H1 (cell line): ENCODE data around the gene DNAJC5G. TPM values are rescaled to one million over a fixed set of nuclear protein-coding genes. Genes with fewer than 3 reads are reported as not detected.
A peak's percentile ranks its signal among the peaks of the same experiment; 100 is the strongest.

Source experiments
- ATF2 ChIP-seq: IDR thresholded peaks from 2 replicates; pipeline ENCODE4 v1.6.1; 2012; ENCODE audit warnings: low read length, inconsistent platforms
- CBX5 ChIP-seq: fragments of 300-800, 300-1000 bp; sonication (generic); IDR thresholded peaks from 2 replicates; pipeline ENCODE4 v1.7.1; 2016; ENCODE audit warnings: antibody characterized with exemption, low read length, low read depth
- CBX8 ChIP-seq: fragments of 300-800, 300-1000 bp; sonication (generic); IDR thresholded peaks from 2 replicates; pipeline ENCODE4 v1.7.1; 2016; ENCODE audit warnings: low read depth, low read length, borderline replicate concordance
- JUND ChIP-seq: IDR thresholded peaks from 2 replicates; pipeline ENCODE4 v1.6.1; 2011; ENCODE audit warnings: mild to moderate bottlenecking, improper control_type of control experiment, low read length
- KDM5A ChIP-seq: fragments of 200-600 bp; IDR thresholded peaks from 2 replicates; pipeline ENCODE4 v1.7.1; 2012; ENCODE audit warnings: mild to moderate bottlenecking, low read length, inconsistent platforms, mixed read lengths
- MAFK ChIP-seq: IDR thresholded peaks from 2 replicates; pipeline ENCODE4 v1.6.1; 2012; ENCODE audit warnings: low read depth, mild to moderate bottlenecking, improper control_type of control experiment, low read length
- MAX ChIP-seq: IDR thresholded peaks from 2 replicates; pipeline ENCODE4 v1.6.1; 2012; ENCODE audit warnings: inconsistent platforms
- RAD21 ChIP-seq, 2 experiments: IDR thresholded peaks in 1 of 2; conservative IDR thresholded peaks in 1 of 2; 2 replicates each; pipeline ENCODE4 v1.6.1; 2011; ENCODE audit warnings: low read depth in 2 of 2, low read length in 2 of 2, improper control_type of control experiment in 1 of 2, inconsistent platforms in 1 of 2, mild to moderate bottlenecking in 1 of 2, moderate library complexity in 1 of 2
- RBBP5 ChIP-seq: IDR thresholded peaks from 2 replicates; pipeline ENCODE4 v1.7.1; 2012; ENCODE audit warnings: low read depth, mild to moderate bottlenecking, inconsistent platforms, low read length, moderate library complexity, borderline replicate concordance
- SIRT6 ChIP-seq: IDR thresholded peaks from one replicate; pipeline ENCODE4 v1.7.1; 2012; ENCODE audit warnings: low read length, inconsistent platforms
- SIX5 ChIP-seq: IDR thresholded peaks from 2 replicates; pipeline ENCODE4 v1.6.1; 2011; ENCODE audit warnings: mild to moderate bottlenecking, low read depth, low read length
- polyA plus RNA-seq, 7 experiments: library from polyadenylated mRNA; depleted of rRNA in 3 of 7; stranded (reverse) in 5 of 7; unstranded in 2 of 7; fragments of >200 nt in 5 of 7; fragments of 200-250 nt in 2 of 7; gene quantifications; 1 replicate in 5 of 7; 2 replicates in 1 of 7; 4 replicates in 1 of 7; pipeline versions ENCODE4 v1.2.1 to v1.2.3, GENCODE V29; 2011 to 2013; ENCODE audit warnings: missing spikeins in 2 of 7, mixed read lengths in 2 of 7
- total RNA-seq: library from RNA; stranded (reverse); fragmentation: NEBNext Ultra II Directional; extraction: Animal tissue kit (Norgen Biotek cat#: 25700); gene quantifications from 2 replicates; pipeline ENCODE4 v1.2.1, GENCODE V29; 2021

The DNAJC5G gene
- total and polyA plus RNA-seq, 2 of the 8 experiments (the other 6 are each of a cell fraction or from before 2014, with no cell fraction given): 0.83 to 1.4 TPM

- TF ChIP-seq RAD21 (IDR thresholded peaks at IDR 0.05 in 1 of 2, conservative IDR thresholded peaks at IDR 0.05 in 1 of 2; ENCODE audit: low read depth in 2 of 2, low read length in 2 of 2) (peak; percentile 63 to 70), KDM5A (no peak), MAX (no peak), JUND (no peak), SIRT6 (no peak), ATF2 (0 out of 2 replicates have a peak, but pooled peaks have one; percentile 68), MAFK (no peak), SIX5 (no peak), RBBP5 (no peak), CBX8 (no peak), CBX5 (no peak)
- TF ChIP-seq, all 59 proteins: peak for 3
Measured at GRCh38 chr2:27303093-27304025, 28.1 kb downstream of the DNAJC5G start (continued).
